Lung microvascular endothelial cell (primary cell): ENCODE data around the gene ITM2C. TPM values are rescaled to one million over a fixed set of nuclear protein-coding genes. Genes with fewer than 3 reads are reported as not detected.

ENCODE experiments used
- DNase-seq, 2 donors: peaks; one replicate each; pipeline versions ENCODE4 v3.0.0 to v3.0.0-alpha.2; 2010; ENCODE audit warnings: low read depth in 2 of 2
- total RNA-seq: library from RNA; depleted of rRNA; stranded (reverse); fragments of >200 nt; gene quantifications from 2 replicates; pipeline ENCODE4 v1.2.1, GENCODE V29; 2014

The ITM2C gene
- total RNA-seq, result 26.4 and 91.7 TPM in 2 replicates

GRCh38 chr2:230864605-230865306, at the start of gene ITM2C:
Gene ITM2C (plus strand): TSS chr2:230864942. CDS start chr2:230865026, 84 bp downstream.
- DNase-seq, result peak; percentile 17 to 45

DNA sequence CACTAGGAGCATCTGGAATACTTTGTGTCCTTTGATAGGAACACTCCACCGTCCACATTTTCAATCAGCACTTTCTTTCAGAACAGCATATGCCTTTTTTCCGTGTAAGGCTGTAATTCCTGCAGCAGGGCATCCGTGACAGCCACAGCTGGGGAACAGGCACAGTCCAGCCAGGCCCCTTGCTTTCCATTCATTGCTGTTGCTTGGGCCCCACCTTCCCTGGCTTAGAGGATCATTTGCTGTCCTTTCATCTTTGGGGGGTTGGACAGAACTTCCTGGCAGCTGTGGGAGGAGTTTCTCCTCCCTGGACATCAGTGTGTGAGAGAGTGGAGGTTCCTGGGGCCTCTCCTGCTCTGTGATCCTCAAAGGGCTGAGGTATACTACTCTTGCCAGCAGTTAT, 49.7 kb upstream of the ITM2C start:
- no peak for DNase-seq

GRCh38 chr2:230816735-230817134, 48.0 kb upstream of the ITM2C start:
- DNase-seq, result no peak

- DNase-seq, result no peak
Observed at GRCh38 chr2:230819433-230819832, 45.3 kb upstream of the ITM2C start.

DNA sequence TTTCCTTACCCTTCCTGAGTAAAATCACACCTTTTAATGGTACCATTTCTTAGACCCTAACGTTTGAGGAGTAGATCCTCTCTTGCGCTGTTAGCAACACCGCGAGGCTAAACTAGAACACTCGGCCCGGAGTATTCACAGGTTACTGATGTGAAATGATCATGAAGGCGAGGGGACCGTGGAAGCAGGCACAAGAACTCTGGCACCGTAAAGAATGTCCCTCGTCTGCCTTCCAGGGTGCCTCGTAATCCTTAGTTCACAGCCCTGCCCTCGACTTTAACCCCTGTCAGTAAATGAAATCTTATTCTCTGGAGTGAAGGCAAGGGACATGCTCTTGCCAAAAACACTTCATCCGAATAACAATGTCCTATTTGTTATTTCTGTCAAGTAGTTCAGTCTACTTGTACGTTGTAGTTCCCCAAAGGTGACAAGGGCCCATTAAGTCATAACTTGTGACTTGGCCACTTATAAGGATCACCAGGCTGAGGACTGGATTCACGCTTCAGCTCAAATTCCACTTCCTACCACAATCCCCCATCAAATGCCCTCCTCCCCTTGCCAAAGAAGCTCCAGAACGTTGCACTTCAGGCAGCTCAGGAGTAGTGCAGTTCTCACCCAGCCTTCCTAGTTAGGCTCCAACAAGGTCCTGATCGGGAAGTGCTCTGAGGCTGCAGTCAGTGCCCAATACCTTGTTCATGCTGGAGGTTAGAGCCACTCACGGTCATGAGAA, 43.3 kb upstream of the ITM2C start:
- no peak for DNase-seq

- DNase-seq, result no peak
Observed at GRCh38 chr2:230821991-230822520, 42.7 kb upstream of the ITM2C start.

- DNase-seq, result no peak
Observed at GRCh38 chr2:230823264-230823964, 41.3 kb upstream of the ITM2C start.

GRCh38 chr2:230824406-230824978, 40.2 kb upstream of the ITM2C start:
- peak; percentile 81 to 85 for DNase-seq

DNA sequence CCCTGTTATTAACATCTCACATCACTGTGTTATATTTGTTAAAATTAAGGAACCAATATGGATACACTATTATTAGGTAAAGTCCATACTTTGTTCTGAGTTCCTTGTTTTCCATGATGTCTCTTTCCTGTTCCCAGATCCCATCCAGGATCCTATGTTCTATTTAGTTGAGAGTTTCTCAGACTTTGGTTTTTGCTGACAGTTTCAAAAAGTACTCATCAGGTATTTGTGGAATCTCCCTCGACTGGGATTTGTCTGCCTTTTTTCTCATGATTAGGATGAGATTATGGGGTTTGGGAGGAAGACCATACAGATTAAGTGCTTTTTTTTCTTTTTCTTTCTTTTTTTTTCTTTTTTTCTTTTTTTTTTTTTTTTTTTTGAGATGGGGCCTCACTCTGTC, 39.4 kb upstream of the ITM2C start:
- DNase-seq, result no peak

DNA sequence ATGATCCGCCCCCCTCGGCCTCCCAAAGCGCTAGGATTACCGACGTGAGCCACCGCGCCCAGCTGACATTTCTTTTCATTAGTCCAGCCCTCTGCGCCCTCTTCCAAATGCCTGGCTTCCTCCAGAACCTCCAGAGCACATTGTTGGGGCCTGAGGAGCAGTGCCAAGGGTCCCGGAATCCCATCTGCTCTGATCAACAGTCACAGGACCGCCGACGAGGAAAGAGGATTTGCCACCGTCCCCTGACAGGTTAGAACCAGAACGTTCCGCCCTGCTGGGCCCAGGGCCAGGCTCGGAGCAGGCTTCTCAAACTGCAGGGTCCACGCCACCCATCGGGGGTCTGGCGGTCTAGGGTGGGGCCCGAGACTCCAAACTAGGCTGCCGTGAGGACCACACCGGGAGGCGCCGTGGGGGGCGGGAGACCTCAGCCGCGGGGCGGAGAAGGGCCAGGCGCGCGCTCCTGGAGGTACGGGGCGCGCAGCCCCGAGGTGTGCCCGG, 36.9 kb upstream of the ITM2C start:
- DNase-seq, result no peak

DNA sequence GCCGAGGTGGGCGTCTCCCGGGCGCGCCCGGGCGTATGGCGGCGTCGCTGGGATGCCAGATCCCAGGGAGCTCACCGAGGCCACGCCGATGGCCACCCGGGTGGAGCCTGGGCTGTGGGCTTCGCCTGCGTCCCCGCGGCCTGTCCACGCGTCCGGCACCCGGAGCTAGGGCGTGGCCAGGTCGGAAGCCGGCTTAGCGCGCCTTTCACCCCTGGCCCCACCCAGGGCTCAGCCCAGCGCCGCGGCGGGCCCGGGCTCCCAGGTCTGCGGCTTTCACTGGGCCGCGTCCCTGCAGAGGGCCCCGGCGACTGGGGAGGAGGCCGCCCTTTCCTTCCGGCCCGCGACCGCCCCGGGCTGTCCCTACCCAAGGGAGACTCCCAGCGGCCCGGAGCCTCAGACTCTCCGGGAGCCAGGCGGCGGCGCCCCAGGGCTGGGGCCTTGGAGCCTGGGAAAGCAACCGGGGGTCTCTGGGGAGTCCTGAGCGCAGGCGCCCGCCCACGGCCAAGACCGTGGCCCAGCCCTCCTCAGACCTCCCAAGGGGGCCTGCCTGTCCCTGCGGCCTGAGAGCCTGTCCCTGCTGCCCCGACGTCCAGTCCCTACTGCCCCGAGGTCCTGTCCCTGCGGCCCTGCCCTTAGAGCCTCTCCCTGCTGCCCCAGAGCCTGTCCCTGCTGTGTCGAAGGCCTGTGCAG, 36.3 kb upstream of the ITM2C start:
- DNase-seq, result no peak

- DNase-seq, result no peak
Observed at GRCh38 chr2:230829293-230829692, 35.4 kb upstream of the ITM2C start.

GRCh38 chr2:230829959-230830358, 34.8 kb upstream of the ITM2C start:
- no peak for DNase-seq

DNA sequence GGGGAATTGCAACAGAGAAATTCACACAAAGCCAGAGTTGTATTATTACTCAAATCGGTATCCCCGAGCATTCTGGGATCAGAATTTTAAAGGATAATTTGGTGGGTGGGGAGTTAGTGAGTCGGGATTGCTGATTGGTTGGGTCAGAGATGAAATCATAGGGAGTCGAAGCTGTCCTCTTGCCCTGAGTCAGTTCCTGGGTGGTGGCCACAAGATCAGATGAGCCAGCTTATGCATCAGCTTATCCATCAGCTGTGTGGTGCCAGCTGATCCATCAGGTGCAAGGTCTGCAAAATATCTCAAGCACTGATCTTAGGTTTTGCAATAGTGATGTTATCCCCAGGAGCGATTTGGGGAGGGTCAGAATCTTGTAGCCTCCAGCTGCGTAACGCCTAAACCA, 34.3 kb upstream of the ITM2C start:
- DNase-seq, result no peak

GRCh38 chr2:230840301-230840700, 24.4 kb upstream of the ITM2C start:
- DNase-seq, result no peak

DNA sequence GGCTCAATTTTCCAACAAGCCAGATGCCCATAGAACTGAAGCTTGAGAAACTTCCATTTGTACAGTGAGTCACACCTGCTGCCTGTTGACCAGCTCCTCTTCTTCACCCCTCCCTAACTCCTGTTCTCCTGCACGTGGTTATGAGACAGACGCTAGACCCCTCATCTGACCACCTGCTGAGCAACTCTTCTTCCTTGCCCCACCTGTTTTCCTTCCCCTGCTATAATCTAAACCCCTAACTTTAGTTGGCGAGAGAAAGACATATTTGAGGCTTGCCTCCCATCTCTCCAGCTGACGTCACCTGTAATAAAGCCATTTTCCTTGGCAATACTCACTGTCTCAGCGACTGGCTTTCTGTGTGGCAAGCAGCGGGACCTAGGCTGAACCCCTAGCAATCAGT, 22.3 kb upstream of the ITM2C start:
- DNase-seq, result no peak

- DNase-seq, result no peak
Observed at GRCh38 chr2:230843132-230843531, 21.6 kb upstream of the ITM2C start.

DNA sequence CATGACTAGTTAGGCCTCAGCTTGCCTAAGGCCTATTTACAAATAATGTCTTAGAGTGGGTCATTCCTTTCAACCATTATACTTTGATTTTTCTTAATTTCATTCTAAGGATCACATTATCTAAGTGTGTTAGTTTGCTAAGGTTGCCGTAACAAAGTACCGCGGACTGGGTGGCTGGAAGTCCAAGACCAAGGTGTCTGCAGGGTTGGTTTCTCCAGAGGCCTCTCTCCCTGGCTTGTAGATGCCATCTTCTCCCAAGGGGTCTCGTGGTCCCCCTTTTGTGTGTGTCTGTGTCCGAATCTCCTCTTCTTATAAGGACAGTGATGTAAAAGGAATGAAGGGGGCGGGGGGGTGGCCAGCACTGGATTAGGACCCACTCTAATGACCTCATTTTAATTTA, 18.4 kb upstream of the ITM2C start:
- DNase-seq, result no peak

DNA sequence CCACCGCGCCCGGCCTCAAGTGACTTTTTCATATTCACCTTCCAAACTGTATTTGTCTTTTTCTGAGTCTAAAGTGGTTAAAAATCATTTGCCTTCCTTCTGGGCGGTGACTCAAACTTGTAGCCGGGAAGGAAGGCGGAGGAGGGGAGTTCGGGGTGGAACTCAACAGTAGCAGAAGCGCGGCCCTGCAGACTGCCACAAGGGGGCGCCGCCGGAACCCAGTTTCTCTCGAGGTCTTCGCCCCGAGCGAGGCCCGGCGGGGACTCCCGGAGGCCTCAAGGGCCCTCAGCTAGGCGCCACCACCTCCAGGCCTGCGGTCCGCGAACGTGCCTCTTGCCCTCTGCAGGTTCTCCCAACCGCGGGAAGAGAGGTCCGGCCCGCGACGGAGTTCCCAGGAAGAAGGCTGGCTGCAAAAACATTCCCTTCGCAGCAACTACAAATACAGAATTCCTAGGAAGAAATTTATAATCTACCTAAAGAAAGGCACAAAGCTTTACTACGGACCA, 16.8 kb upstream of the ITM2C start:
- peak; percentile 74 to 82 for DNase-seq

DNA sequence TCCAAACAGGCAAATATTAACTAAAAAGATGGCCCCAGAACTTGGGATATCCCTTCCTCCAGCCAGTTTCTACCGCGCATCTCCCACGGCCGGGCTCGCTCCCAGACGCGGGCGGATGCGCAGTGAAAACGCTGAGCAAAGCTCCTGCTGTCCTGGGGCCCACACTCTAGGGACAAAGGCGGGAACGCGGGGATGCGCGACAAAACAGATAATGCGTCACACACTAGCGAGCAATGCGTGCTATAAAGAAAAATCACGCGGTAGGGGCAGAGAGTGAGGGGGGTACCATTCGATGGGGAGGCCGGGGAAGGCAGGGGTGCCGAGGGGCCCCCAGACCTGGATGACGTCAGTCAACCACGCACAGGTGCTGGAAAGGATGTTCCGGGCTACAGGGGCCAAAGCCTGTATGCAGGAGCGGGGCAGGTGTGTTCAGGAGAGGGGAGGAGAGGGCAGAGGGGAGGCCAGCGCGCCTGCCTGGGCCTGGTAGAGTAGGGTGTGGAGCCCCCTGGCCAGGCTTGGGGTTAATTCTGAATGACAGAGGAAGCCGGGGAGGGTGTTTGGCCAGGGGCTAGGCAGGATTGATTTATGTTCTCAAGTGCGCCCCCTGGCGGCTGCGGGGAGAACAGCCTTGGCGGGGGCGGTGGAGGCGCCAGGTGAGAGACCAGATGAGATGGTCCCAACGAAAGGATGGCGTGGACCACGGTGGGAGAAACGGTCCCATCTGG, 14.9 kb upstream of the ITM2C start:
- peak; percentile 26 to 53 for DNase-seq
